Measurements from ENCODE around the gene ZNF248.
"Not testable (repeated sequence)": the region's sequence is repeated elsewhere in the genome, so short reads cannot be mapped to it uniquely, and the experiment has no call there.

ZNF248 gene

GRCh38 chr10:37741831-37742230 is 115.6 kb downstream of the ZNF248 start:
- DNase-seq (ENCODE audit: extremely low spot score), result no peak
- no peak for TF ChIP-seq CTCF (IDR thresholded peaks at IDR 0.05; ENCODE audit: control extremely low read depth, extremely low read depth, low read depth, missing control alignments)
- ChIA-PET POLR2A (no interaction called here), CTCF (no interaction called here)

GRCh38 chr10:37739181-37739580 is 118.2 kb downstream of the ZNF248 start:
- POLR2A ChIA-PET, result no interaction called here
- TF ChIP-seq CTCF (IDR thresholded peaks at IDR 0.05; ENCODE audit: control extremely low read depth, extremely low read depth, low read depth, missing control alignments), result no peak
- DNase-seq (ENCODE audit: extremely low spot score), result no peak
- CTCF ChIA-PET, result interaction anchor here (1.1 kb wide), 1 partner anchor 16 kb away, joined by 3 read pairs; no protein-coding TSS in a partner anchor

GRCh38 chr10:37738241-37738640 is 119.2 kb downstream of the ZNF248 start:
- DNase-seq (ENCODE audit: extremely low spot score); POLR2A ChIA-PET: not testable (repeated sequence)
- CTCF ChIA-PET, result interaction anchor here (1.1 kb wide), 1 partner anchor 16 kb away, joined by 4 read pairs; no protein-coding TSS in a partner anchor

GRCh38 chr10:37737336-37737735 is 120.1 kb downstream of the ZNF248 start:
- ChIA-PET POLR2A (no interaction called here), CTCF (interaction anchor here (1.1 kb wide), 1 partner anchor 17 kb away, joined by 4 read pairs; no protein-coding TSS in a partner anchor)
- DNase-seq (ENCODE audit: extremely low spot score), result no peak
- no peak for TF ChIP-seq CTCF (IDR thresholded peaks at IDR 0.05; ENCODE audit: control extremely low read depth, extremely low read depth, low read depth, missing control alignments)

- ChIA-PET CTCF (no interaction called here), POLR2A (no interaction called here)
- no peak for TF ChIP-seq CTCF (IDR thresholded peaks at IDR 0.05; ENCODE audit: control extremely low read depth, extremely low read depth, low read depth, missing control alignments)
- DNase-seq (ENCODE audit: extremely low spot score), result no peak
These were observed 121.3 kb downstream of the ZNF248 start for GRCh38 chr10:37736120-37736519.

- CTCF ChIA-PET, result no interaction called here
- no peak for DNase-seq (ENCODE audit: extremely low spot score)
- POLR2A ChIA-PET, result no interaction called here
- TF ChIP-seq CTCF (IDR thresholded peaks at IDR 0.05; ENCODE audit: control extremely low read depth, extremely low read depth, low read depth, missing control alignments), result no peak
These were observed 122.4 kb downstream of the ZNF248 start for GRCh38 chr10:37734971-37735370.

Measured in GM10248 (cell line).